ENCODE measurements around the gene BAD.

The BAD gene

DNA sequence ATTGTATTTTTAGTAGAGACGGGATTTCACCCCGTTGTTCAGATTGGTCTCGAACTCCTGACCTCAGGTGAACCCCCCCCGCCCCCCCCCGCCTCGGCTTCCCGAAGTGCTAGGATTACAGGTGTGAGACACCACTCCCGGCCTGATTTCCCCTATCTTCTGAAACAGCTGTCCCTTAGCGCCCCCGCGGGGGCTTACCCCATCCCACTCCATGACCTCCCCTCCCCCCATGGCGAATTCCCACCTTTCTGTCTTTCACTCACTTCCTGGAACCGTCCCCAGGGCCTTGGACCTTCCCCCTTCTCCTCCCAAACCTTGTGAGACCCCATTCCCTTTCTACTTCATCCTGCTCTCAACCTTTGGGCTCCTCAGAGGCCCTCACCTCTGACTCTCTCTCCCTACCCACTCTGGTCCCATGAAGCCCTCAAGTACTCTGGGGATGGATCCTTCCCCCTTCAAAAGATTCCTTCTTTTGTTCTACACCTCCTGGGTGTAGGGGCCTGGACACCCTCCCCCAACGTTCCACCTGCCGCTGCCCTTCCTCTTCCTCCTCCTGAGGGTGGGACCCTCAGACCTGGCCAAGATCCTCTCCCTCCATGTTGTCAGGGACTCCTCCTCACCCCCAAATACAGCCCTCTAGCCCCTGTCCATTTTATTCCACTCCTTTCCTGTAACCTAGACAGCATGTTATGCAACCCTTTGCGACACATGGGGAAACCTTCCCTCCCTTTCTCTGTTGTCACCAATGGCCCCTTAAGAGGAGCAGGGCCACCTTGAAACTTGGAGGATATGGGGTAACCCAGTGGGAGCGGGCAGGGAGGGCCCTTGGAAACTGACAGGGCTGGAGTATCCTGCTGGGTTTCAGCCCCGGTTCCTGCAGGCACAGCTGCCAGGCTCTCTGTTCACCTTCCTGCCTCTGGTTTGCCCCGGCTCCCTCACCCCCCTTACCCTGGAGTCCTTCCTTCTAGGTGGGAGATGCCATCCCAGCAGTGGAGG, 34.6 kb upstream of the BAD start:
- no peak for ATAC-seq
- TF ChIP-seq ZC3H10 (CRISPR knock-in tag; IDR thresholded peaks at IDR 0.05) (no peak), TCF4 (CRISPR knock-in tag; IDR thresholded peaks at IDR 0.05; ENCODE audit: borderline replicate concordance) (no peak), ZNF8 (CRISPR knock-in tag; IDR thresholded peaks at IDR 0.05) (no peak), TSHZ2 (CRISPR knock-in tag; IDR thresholded peaks at IDR 0.05) (no peak), ZNF70 (CRISPR knock-in tag; IDR thresholded peaks at IDR 0.05) (no peak), CSDC2 (CRISPR knock-in tag; IDR thresholded peaks at IDR 0.05) (no peak), TOX (CRISPR knock-in tag; IDR thresholded peaks at IDR 0.05; ENCODE audit: borderline replicate concordance) (no peak), SNAI2 (CRISPR knock-in tag; IDR thresholded peaks at IDR 0.05) (no peak), ESRRG (CRISPR knock-in tag; IDR thresholded peaks at IDR 0.05) (no peak), PATZ1 (CRISPR knock-in tag; IDR thresholded peaks at IDR 0.05; ENCODE audit: borderline replicate concordance) (no peak)
- TF ChIP-seq, protein P1, sequence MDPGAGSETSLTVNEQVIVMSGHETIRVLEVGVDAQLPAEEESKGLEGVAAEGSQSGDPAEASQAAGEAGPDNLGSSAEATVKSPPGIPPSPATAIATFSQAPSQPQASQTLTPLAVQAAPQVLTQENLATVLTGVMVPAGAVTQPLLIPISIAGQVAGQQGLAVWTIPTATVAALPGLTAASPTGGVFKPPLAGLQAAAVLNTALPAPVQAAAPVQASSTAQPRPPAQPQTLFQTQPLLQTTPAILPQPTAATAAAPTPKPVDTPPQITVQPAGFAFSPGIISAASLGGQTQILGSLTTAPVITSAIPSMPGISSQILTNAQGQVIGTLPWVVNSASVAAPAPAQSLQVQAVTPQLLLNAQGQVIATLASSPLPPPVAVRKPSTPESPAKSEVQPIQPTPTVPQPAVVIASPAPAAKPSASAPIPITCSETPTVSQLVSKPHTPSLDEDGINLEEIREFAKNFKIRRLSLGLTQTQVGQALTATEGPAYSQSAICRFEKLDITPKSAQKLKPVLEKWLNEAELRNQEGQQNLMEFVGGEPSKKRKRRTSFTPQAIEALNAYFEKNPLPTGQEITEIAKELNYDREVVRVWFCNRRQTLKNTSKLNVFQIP (CRISPR knock-in tag; IDR thresholded peaks at IDR 0.05; ENCODE audit: borderline replicate concordance, low read depth), result no peak

DNA sequence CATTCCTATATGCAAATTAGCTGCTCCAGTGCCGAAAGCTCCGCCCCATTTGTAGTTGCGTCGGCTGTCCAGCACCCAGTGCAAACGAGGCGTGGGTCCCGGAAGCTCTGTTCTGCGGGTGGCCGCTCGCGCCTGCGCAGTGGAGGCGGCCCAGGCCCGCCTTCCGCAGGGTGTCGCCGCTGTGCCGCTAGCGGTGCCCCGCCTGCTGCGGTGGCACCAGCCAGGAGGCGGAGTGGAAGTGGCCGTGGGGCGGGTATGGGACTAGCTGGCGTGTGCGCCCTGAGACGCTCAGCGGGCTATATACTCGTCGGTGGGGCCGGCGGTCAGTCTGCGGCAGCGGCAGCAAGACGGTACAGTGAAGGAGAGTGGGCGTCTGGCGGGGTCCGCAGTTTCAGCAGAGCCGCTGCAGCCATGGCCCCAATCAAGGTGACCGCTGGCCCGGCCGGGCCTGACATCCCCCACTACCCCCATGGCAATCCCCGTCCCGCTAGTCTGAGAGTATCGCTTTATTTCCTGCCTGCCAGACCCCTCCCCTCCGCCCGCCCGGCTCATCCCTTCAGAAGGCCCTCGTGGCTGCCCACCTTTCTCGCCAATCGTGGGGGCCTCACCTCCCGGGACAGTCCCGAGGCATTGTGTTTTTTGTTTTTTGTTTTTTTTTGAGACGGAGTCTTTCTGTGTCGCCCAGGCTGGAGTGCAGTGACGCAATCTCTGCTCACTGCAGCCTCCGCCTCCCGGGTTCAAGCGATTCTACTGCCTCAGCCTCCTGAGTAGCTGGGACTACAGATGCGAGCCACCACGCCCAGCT, 33.7 kb upstream of the BAD start, which contains the start of gene PRDX5:
TSS of gene PRDX5 (plus strand) at position 161 of the 805 bp plus-strand sequence. CDS start at position 256, 95 bp downstream.
- TF ChIP-seq ZNF70 (CRISPR knock-in tag; IDR thresholded peaks at IDR 0.05) (no peak), RARB (CRISPR knock-in tag; IDR thresholded peaks at IDR 0.05) (no peak), ZNF565 (CRISPR knock-in tag; conservative IDR thresholded peaks at IDR 0.05; ENCODE audit: low read depth) (no peak), PATZ1 (CRISPR knock-in tag; IDR thresholded peaks at IDR 0.05; ENCODE audit: borderline replicate concordance) (no peak), SNAI2 (CRISPR knock-in tag; IDR thresholded peaks at IDR 0.05) (no peak), ZC3H10 (CRISPR knock-in tag; IDR thresholded peaks at IDR 0.05) (no peak), ZFP30 (CRISPR knock-in tag; IDR thresholded peaks at IDR 0.05) (no peak), PPARA (CRISPR knock-in tag; IDR thresholded peaks at IDR 0.05; ENCODE audit: borderline replicate concordance) (no peak), OSR1 (CRISPR knock-in tag; IDR thresholded peaks at IDR 0.05) (no peak), BACH2 (CRISPR knock-in tag; IDR thresholded peaks at IDR 0.05; ENCODE audit: borderline replicate concordance) (no peak), ESRRG (CRISPR knock-in tag; IDR thresholded peaks at IDR 0.05) (no peak), TCF4 (CRISPR knock-in tag; IDR thresholded peaks at IDR 0.05; ENCODE audit: borderline replicate concordance) (no peak), CSDC2 (CRISPR knock-in tag; IDR thresholded peaks at IDR 0.05) (no peak)
- TF ChIP-seq, protein P1 (CRISPR knock-in tag; IDR thresholded peaks at IDR 0.05; ENCODE audit: borderline replicate concordance, low read depth), result no peak
- TF ChIP-seq, protein P2, sequence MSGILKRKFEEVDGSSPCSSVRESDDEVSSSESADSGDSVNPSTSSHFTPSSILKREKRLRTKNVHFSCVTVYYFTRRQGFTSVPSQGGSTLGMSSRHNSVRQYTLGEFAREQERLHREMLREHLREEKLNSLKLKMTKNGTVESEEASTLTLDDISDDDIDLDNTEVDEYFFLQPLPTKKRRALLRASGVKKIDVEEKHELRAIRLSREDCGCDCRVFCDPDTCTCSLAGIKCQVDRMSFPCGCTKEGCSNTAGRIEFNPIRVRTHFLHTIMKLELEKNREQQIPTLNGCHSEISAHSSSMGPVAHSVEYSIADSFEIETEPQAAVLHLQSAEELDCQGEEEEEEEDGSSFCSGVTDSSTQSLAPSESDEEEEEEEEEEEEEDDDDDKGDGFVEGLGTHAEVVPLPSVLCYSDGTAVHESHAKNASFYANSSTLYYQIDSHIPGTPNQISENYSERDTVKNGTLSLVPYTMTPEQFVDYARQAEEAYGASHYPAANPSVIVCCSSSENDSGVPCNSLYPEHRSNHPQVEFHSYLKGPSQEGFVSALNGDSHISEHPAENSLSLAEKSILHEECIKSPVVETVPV (CRISPR knock-in tag; IDR thresholded peaks at IDR 0.05), result no peak
- peak; percentile 86 for ATAC-seq
